GM12875 (cell line): ENCODE measurements around the gene ALPK3.

Experiments used
- H3K4me3 ChIP-seq: one replicate; pipeline ENCODE4 v1.5.1; 2011; ENCODE audit warnings: low read depth, low read length, control low read depth
- CTCF ChIP-seq: IDR thresholded peaks from 2 replicates; pipeline ENCODE4 v1.5.1; 2011; ENCODE audit warnings: low read depth, mild to moderate bottlenecking, control low read depth, inconsistent platforms, low read length, moderate library complexity, borderline replicate concordance; ENCODE audit not compliant: insufficient read depth

The ALPK3 gene

GRCh38 chr15:84817466-84818081 lies 418 bp downstream of the ALPK3 start:
- no peak overlapping the region for H3K4me3 ChIP-seq
- no peak for TF ChIP-seq CTCF

GRCh38 chr15:84818261-84819131 lies 1.3 kb downstream of the ALPK3 start:
- H3K4me3 ChIP-seq, result no peak overlapping the region
- no peak for TF ChIP-seq CTCF

- H3K4me3 ChIP-seq, result no peak overlapping the region
- no peak for TF ChIP-seq CTCF
These were observed 2.2 kb downstream of the ALPK3 start for GRCh38 chr15:84819291-84819768.

GRCh38 chr15:84819791-84820190 lies 2.6 kb downstream of the ALPK3 start:
- no peak overlapping the region for H3K4me3 ChIP-seq
- no peak for TF ChIP-seq CTCF

GRCh38 chr15:84821501-84822021 lies 4.4 kb downstream of the ALPK3 start:
- no peak for TF ChIP-seq CTCF
- H3K4me3 ChIP-seq, result no peak overlapping the region

- H3K4me3 ChIP-seq, result no peak overlapping the region
- no peak for TF ChIP-seq CTCF
These were observed 5.6 kb downstream of the ALPK3 start for GRCh38 chr15:84822653-84823281.
